Fibroblast of skin of scalp (primary cell): Measurements from ENCODE around the gene TRNP1.
A peak's percentile ranks its signal among the peaks of the same experiment; 100 is the strongest.

Source experiments
- DNase-seq: peaks from one replicate; pipeline ENCODE4 v3.0.0-alpha.2; 2013

TRNP1 gene

DNA sequence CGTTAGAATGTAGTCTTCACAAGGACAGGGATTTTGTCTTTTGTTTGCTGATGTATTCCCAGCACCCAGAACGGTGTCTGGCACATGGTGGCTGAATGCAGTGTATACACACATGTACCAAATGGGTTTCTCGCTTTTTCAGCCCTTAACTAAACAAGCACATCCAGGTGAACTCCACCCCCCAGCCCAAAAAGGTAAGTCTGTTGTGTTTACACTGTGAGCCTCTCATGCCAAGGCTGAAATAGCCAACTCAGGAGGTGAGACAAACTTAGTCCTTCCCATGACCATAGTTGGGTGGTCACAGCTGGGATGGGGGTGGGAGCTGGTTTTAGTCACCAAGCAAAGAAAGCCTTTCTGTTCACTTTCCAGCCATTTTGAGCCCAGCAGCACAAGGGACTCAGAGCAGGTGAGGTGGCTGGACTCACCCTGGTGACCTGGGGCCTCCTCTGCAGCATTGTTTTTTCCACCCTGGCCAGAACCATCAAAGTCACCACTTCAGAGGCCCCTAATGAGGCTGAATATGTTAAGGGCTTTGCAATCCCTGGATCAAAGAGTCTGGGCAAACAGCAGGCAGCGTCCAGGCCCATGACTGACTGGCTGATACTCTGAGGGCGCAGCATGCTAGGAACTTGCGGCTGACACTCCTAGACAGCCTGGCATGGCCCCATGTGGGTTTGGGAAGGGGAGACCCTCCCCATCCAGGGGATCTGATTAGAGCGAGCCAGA lies 10.4 kb downstream of the TRNP1 start:
- no peak for DNase-seq

GRCh38 chr1:27004471-27005165 lies 11.1 kb downstream of the TRNP1 start:
- no peak for DNase-seq

DNA sequence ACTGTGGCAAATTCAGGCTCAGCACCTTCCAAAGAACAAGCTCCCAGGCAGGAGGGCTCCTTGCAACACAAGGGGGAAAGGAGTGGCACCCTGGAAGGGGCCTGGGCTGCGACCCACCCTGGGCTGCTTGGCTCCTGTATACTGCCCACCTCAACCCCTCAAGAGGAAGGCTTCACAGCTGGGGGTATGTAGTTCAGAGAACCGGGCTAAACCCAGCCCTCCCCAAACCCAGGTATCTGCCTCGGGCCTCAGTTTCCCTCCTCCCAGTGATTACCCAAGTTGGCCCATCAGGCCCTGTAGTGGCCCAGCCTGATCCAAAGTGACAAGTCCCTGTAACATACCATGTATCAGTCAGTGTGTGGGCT lies 11.7 kb downstream of the TRNP1 start:
- DNase-seq: no peak

- DNase-seq: no peak
Measured at GRCh38 chr1:27005648-27006496, 12.4 kb downstream of the TRNP1 start.

DNA sequence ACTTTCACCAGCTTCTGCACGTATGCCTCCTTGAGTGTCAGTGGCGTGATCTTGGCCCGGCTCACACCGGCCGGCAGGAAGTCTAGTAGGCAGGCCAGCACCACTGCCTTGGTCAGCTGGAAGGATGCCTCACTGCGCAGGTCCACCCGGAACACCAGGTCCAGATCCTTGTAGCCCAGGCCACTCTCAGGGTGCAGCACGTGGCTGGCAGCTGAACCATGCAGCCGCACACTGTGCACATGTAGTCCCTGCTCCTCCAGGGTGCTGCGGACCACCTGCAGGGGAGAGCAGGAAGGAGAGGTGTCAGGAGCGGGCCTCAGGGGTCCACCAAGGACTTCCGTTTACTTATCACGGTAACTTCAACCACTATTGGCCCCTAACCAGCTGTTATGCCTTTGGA lies 13.2 kb downstream of the TRNP1 start:
- no peak for DNase-seq

DNA sequence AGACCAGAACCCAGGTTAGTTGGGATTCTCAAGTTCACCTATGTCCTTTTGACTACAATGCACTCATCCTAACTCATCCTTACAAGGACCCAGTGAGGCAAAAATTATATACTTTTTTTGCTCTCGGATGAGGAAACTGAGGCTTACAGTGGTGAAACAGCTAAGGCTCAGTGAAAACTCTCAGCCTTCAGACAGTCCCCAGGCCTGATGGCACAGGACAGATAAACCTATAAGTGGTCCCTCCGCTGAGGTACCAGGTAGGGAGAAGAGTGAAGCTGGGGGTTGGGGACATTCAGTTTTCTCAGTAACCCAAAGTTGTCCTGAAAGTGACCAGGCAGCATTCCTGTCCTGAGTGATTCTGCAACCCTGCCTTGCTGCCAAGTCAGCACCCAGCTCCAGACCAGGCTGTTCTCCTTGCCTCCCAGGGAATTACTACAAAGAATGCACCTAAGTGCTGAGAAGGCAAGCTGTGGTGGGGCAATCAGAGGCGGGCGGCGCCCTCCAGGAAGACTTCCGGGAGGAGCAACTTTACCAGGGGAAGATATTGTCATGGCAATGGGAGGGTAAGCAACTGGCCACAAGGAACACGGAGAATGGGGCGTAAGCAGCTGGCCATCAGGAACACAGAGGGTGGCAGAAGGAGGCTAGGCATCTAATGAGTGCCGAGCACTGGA lies 14.6 kb downstream of the TRNP1 start:
- no peak for DNase-seq

DNA sequence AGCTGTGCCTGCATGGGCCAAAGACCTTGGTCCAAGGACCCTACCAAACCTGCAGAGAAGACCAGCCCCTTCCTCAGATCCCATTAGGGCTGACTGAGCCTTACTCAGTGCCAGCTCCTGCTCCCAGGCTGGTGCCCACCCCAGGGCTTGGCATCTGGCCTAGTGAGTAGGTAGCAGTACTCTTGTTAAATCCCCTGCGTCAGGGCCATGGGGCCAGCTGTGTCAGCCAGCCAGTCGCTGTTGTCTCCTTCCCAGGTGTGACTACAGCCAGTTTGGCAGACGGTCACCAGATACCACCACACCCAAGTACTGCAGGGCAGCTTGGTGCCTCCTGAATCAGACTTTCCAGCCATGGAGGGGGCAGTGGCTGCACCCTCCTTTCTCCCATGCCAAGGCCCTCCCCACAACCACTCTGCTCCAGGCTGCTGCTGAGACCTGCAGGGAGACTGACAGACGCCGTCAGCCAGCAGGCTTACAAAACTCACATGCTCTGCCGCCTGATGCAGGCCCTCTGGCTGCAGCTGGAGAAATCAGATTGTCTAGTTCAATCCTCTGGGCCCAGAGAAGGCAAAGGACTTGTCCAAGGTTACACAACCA lies 16.2 kb downstream of the TRNP1 start:
- no peak for DNase-seq

- DNase-seq: no peak
Measured at GRCh38 chr1:27010226-27010994, 16.9 kb downstream of the TRNP1 start.

DNA sequence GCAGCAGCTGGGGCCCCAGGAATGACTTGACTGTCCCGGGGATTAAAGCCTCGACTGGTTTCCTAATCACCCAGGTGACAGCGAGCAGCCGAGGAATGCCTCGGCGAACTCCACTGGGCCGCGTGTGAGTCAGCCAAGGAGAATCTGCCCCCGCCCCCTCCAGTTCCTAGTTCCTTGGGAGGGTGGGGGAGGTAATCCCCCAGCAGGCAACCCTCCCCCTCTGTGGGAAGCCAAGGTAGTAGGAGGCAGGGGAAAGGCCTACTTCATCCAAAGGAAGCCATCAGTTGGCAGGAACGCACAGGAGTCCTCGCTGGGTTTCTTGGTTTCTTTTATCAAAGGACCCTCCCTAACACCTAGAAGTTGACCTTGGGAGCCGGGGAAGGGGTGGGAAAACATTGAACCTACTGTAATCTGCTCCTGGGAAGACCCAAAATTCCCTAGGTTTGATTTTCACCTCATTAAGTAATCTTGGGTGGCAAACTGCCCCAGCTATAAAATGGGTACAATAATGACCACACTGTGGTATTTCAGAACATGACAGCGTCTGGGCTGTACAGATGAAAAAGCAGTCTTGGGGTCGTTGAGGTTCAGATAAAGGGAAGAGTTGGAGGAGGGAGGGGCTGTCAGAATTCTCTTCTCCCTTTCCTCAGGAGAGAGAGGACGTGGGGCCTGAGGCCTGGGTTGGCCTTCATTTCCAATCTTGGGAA lies 17.7 kb downstream of the TRNP1 start:
- DNase-seq: peak; percentile 92

DNA sequence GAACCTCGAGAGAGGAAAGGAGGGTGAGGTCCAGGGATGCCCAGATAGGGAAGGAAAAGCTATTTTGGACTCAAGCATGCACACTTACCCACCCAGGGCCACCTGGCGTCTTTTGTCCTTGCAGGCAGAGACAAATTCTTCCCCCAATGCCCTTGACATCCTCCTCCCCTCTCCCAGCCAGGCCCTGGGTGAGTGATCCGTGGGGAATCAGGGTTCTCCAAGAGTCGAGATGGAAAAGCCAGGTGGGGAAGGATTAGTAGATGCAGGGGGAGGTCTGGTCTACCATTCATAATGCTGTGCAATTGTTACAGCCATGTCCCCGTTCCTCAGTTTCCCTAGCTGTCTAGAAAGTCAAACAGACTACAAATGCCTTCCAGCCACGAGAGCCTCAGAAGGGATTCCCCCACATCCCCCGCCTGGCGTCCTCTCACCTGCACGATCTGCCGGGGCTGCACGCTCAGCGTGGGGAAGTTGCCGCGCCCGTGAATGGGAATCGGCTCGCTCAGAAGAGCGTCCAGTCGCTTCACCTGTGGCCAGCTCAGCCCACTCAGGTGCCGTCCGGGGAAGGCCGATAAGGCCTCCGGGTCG lies 18.6 kb downstream of the TRNP1 start:
- DNase-seq: no peak

GRCh38 chr1:27015260-27015659 lies 21.8 kb downstream of the TRNP1 start:
- no peak for DNase-seq

GRCh38 chr1:27016376-27016775 lies 22.9 kb downstream of the TRNP1 start:
- DNase-seq: no peak

GRCh38 chr1:27017207-27017606 lies 23.7 kb downstream of the TRNP1 start:
- DNase-seq: no peak

GRCh38 chr1:27018316-27018715 lies 24.8 kb downstream of the TRNP1 start:
- DNase-seq: no peak

DNA sequence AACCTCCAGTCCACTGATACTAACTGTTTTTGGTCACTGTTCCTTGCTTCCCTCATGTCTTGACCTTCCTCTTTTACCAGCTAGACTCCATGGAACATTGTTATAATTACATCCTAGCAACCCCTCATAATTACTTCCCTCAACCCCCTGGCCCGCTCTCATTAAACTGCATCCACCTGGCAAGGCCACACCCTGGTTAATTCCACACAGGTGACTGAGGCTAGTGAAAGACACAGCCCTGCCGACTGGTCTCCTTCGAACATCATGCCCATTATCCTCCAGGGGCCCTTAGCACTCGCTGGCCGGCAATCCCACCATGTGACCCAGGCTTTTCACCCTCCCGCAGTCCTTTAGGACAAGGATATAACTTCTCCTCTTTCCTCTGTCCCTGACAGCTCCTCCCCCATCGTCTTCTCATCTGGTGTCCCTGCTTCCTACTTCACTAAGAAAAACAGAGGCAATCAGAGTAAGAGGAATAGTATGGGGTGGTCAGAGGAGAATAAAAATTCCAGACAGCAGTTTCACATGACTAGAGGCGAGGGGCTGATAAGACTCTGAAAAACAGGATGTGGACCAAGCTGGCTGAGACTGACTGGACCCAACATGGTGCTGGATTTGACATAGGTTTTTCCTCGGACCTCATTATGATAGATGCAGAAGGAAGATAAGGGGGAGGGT lies 28.0 kb downstream of the TRNP1 start:
- peak; percentile 56 for DNase-seq

DNA sequence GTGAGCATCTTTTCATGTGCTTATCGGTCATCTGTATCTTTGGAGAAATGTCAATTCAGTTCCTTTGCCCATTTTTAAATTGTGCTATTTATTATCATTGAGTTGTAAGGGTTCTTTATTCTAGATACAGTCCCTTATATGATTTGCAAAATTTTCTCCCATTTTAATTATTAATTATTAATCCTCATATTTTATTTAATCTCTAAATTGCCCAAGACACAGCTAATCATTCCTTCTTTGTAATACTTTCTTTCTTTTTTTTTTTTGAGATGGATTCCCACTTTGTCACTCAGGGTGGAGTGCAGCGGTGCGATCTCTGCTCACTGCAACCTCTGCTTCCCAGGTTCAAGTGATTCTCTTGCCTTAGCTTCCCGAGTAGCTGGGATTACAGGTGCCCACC lies 32.2 kb downstream of the TRNP1 start:
- DNase-seq: no peak

- DNase-seq: peak; percentile 84
Measured at GRCh38 chr1:27026621-27027574, 33.4 kb downstream of the TRNP1 start.

DNA sequence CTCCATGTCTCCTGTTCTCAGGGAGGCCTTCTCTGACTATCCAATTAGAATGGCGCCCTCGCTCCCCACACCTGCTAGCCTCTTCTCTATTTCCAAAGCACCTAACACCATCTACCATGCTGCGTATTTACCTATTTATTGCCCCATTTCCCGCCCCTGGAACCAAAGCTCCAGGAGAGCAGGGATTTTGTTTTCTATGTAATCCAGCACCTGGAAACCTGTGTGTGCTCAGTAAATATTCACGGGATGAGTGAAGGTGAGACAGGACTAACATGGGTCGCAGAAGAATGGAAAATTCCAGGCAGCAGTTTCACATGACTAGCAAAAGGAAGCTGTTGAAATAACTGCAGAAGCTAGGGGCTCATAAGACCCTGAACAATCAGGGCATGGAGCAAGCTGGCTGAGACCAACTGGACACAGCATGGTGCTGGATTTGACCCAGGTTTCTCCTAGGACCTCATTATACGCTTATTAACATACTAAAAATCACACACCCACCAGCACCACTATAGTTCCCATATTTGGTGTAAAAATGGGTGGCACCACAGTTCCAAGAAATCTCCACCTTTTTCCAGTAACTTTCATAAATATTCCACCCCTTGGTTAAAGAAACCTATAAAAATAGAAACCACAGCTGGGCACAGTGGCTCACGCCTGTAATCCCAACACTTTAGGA lies 34.2 kb downstream of the TRNP1 start:
- DNase-seq: no peak
